ENCODE results near the gene TENM4.

- TF ChIP-seq, protein P1, sequence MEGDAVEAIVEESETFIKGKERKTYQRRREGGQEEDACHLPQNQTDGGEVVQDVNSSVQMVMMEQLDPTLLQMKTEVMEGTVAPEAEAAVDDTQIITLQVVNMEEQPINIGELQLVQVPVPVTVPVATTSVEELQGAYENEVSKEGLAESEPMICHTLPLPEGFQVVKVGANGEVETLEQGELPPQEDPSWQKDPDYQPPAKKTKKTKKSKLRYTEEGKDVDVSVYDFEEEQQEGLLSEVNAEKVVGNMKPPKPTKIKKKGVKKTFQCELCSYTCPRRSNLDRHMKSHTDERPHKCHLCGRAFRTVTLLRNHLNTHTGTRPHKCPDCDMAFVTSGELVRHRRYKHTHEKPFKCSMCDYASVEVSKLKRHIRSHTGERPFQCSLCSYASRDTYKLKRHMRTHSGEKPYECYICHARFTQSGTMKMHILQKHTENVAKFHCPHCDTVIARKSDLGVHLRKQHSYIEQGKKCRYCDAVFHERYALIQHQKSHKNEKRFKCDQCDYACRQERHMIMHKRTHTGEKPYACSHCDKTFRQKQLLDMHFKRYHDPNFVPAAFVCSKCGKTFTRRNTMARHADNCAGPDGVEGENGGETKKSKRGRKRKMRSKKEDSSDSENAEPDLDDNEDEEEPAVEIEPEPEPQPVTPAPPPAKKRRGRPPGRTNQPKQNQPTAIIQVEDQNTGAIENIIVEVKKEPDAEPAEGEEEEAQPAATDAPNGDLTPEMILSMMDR (IDR thresholded peaks at IDR 0.05): no peak
- TF ChIP-seq POLR2A (IDR thresholded peaks at IDR 0.05): no peak
Observed at GRCh38 chr11:79080551-79080950, 360.3 kb downstream of the TENM4 start.
